GM19372 (cell line): ENCODE measurements around the gene CIPC.

Experiments
- ATAC-seq: cut with Tn5 transposase; IDR thresholded peaks from one replicate; pipeline ENCODE4 v1.9.1; 2021; ENCODE audit warnings: mild to moderate bottlenecking, low read depth, moderate library complexity; ENCODE audit not compliant: unreplicated experiment

CIPC gene

DNA sequence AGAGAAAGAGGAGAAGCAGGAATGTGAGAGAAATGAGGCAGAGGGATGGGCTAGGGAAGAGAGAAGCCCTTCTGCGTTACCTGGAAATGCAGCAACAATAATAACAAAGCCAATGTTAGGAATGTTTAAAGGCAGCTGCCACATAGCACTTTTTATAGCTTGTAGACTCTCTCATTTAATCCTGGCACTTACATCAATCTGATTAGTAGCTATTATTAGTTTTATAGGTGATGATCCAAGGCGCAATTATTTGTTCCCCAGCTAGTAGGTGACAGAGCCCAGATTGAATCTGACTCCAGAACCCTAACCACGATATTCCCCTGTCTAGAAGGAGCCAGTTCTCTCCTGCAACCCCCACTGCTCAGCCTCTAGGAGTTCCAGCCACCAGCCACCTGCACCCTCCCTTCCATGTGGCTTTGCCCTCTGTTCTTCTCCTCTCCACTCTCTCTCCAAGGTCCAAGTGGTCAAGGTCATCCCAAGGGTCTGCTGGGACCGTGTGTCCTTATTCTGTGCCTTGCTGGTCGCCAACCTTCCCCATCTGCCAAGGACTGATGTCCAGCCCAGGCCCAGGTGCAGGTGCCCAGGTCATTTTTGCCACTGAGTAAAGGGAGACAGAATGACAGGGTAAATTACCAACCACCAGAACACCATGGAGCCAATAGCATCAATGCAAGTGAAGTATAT lies 29.4 kb upstream of the CIPC start:
- ATAC-seq, result no peak

DNA sequence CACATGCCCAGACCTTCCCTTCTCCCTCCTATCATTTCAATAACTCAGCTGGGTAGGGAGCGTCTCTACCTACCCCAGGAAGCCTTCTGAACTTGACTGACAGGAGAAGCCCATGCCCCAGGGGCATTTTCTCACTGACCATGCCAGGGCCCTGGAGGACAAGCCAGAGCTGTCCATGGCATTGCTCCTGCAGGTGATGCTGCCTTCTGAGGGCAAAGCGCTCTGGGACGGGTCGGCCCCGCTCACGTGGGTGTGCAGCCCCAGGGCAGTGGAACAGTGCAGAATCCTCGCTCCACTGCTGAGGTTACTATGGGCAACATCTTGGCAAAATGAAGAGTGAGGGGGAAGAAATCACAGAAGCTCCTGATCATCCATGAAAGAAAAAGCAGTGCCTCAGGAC lies 28.5 kb upstream of the CIPC start:
- no peak for ATAC-seq

- ATAC-seq, result no peak
These were observed 26.1 kb upstream of the CIPC start for GRCh38 chr14:77071938-77072388.

- no peak for ATAC-seq
These were observed 23.1 kb upstream of the CIPC start for GRCh38 chr14:77074969-77075368.

DNA sequence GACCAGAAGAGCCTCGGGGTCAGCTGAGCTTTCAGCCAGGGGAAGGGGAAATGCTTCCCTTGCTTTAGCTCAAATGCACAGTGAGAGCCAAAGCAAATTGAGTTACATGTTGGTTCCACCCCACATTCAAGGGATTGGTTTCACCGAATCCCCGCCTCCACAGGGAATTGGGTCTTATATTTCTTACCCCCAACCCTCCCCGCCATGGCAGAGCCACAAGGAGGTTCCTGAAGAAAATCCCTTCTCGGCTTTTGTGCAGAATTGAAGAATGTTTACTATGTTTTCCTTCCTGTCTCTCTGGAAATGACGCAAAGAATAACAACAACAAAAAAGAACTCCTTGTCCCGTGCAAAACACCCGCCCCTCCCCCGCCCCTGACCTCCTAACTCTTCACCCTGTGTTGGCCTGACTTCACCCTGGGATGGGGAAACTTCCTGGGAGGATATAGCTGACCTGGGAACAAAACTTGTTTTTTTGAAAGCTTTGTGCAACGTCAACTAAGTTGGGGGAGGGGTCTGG lies 21.9 kb upstream of the CIPC start:
- ATAC-seq, result no peak

DNA sequence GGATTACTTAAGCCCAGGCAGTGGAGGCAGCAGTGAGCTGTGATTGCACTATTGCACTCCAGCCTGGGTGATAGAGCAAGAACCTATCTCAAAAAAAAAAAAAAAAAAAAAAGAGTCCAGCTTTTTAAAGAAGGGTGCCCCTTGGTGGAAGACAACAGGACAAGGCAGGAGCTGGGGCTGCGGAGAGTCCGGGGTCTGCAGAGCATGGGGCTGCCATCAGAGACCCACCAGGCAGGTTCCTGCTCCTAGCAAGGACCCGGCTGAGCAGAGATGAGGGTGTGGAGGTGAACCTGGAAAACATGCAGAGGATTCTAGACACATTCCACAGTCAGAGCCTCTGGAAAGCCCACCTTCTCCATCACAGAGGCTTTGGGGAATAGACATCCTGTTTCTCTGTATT lies 21.0 kb upstream of the CIPC start:
- no peak for ATAC-seq

DNA sequence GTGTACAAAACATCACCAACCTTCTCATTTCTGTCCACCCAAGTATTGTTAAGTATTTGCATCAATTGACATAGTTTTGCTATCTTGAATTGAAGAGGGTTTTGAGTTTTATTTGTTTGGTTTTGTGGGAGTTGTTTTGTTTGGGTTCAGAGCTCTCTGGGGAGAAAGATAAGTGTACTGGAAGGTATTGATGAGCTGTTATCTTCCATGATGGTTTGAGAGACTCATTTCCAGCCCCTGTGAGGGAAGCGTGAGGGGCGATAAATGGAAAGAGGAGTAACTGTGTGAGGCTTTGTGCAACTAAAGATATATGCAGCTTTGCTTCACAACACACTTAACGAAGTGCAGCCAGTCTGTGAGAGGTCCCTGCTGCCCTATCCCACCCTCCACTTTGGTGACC lies 15.7 kb upstream of the CIPC start:
- no peak for ATAC-seq

DNA sequence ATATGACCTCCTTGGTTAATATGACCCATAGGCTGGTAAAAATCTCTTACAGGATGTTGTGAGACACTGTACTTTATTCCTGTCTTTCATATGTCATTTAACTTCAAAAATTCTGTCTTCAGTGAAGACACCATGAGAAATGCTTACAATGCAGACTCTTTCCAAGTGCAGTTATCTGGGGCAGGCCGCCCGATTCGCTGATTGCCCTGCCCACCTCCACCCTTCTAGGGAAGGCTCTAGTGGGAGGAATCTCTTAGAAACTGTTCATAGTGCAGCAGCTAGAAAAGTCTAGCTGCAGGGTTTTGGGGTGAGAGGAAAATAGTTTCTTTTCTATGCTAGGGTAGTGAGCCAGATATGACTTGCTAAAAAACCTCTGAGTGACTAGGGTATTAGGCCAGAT lies 15.0 kb upstream of the CIPC start:
- no peak for ATAC-seq

GRCh38 chr14:77084985-77085384 lies 13.1 kb upstream of the CIPC start:
- no peak for ATAC-seq

GRCh38 chr14:77085538-77085937 lies 12.5 kb upstream of the CIPC start:
- ATAC-seq, result no peak

- peak; percentile 73 for ATAC-seq
These were observed 11.9 kb upstream of the CIPC start for GRCh38 chr14:77086017-77086727.

DNA sequence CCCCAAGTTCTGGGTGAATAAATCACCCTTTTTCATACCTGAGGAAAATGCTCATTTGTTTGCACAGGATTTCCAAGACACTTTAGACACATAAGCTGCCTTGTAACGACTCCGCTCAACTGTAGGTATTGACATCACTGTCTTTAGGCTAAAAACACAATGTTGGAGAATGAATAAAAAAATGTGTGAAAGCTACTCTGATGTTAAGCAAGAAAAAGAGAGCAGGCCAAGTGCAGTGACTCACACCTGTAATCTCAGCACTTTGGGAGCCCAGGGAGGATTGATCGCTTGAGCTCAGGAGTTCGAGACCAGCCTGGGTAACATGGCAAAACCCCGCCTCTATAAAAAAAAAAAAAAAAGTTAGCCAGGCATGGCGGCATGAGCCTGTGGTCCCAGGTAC lies 11.1 kb upstream of the CIPC start:
- no peak for ATAC-seq

GRCh38 chr14:77087631-77088030 lies 10.4 kb upstream of the CIPC start:
- no peak for ATAC-seq

DNA sequence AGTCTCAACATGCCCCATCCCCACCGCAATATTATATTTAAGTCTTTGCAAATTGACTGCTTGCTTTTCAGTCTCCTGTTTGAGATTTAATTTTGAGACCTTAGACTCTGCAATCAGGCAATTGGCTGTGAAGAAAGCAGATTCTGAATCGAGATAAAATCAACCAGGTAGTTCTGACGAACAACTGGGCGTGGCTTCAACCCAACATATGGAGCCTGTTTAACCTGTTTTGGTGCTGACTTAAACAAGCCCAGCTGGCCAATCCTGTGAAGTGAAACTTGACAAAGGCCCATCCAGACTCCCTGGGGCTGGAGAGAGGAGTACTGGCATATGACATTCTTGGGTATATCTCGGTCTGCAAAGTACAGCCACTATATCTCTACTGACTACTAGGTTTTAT lies 9.8 kb upstream of the CIPC start:
- no peak for ATAC-seq

GRCh38 chr14:77088645-77089044 lies 9.4 kb upstream of the CIPC start:
- ATAC-seq, result no peak

- ATAC-seq, result no peak
These were observed 6.5 kb upstream of the CIPC start for GRCh38 chr14:77091518-77091917.

GRCh38 chr14:77092676-77093075 lies 5.4 kb upstream of the CIPC start:
- no peak for ATAC-seq

DNA sequence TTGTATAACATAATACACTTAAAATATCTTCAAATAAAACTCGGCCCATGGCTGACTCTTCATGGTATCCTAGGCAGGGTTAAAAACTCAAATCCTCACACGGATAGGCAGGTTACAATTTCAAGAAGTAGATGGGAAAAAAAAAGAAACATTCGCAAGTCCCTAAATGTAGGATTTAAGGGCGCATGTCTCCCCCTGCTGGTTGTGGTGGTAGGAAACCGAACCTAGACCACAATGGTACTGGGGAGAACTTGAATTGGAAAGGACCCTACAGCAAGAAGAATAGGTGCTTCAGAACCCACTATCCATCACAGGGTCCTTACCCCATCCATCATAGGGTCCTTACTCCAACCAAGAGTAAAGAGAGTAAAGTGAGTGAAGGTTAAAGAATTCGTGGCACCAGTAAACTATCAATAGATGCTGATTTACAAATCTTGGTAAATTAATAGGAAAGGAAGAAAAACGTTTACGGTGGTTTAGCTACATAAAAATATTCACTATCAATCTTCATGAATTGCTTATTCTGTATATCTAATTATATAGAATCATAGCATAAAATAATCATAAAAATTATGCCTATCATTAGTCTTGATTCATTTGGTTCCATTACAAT lies 3.3 kb upstream of the CIPC start:
- ATAC-seq, result no peak

DNA sequence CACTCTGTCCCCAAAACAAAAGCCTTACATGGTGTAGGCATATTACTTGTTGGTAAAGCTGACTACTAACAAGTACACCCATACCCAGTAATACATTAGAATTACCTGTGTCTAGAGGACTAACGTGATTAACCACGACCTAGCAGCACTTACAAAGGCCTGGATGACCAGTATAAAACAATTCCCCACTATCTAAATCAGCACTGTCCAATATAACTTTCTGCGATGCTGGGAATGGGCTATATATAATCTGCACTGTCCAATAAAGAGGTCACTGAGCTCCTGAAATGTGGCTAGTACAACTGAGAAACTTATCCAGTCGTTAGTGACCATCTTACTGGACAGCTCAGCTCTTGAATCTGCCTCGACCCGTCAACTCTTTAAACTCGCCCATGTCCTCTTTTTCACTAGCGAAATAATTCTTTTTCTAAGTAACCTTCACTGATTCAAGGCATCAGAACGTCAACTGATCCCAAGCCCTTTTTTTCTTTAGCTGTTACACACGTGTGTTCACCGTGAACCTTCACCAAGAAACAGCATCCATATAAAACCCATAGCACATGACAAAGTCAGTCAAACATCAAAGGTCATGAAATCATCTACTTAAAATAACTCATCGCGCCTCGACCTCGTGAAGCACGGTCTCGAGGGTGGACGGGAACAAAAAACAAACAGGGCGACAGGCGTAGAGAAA lies 905 bp upstream of the CIPC start:
- ATAC-seq, result no peak

- ATAC-seq, result no peak
These were observed 683 bp downstream of the CIPC start for GRCh38 chr14:77098529-77099353.
